Endodermal cell (in vitro differentiated cells): Measurements from ENCODE around the gene TREX2. TPM values are rescaled to one million over a fixed set of nuclear protein-coding genes. Genes with fewer than 3 reads are reported as not detected.

Experiments used
- DNase-seq: peaks from one replicate; pipeline ENCODE4 v3.0.0-alpha.2; 2017
- H3K27ac ChIP-seq: 2 replicates; pipeline ENCODE4 v1.5.1; 2013; ENCODE audit warnings: mild to moderate bottlenecking, low read depth, low read length, moderate library complexity
- H3K27me3 ChIP-seq: 2 replicates; pipeline ENCODE4 v1.6.1; 2013; ENCODE audit warnings: mild to moderate bottlenecking, low read length, moderate library complexity; ENCODE audit not compliant: insufficient read depth, control insufficient read depth, poor library complexity, severe bottlenecking
- H3K36me3 ChIP-seq: 2 replicates; pipeline ENCODE4 v1.7.0; 2013; ENCODE audit warnings: mild to moderate bottlenecking, low read length, moderate library complexity; ENCODE audit not compliant: control insufficient read depth, insufficient read depth
- H3K4me1 ChIP-seq: one replicate; pipeline ENCODE4 v1.7.0; 2013; ENCODE audit warnings: low read length; ENCODE audit not compliant: control insufficient read depth, insufficient read depth
- H3K4me3 ChIP-seq: 2 replicates; pipeline ENCODE4 v1.5.1; 2013; ENCODE audit warnings: mild to moderate bottlenecking, low read length, moderate library complexity
- H3K9ac ChIP-seq: 2 replicates; pipeline ENCODE4 v1.6.1; 2013; ENCODE audit warnings: mild to moderate bottlenecking, low read length, moderate library complexity; ENCODE audit not compliant: poor library complexity, severe bottlenecking; ENCODE audit errors: extremely low read depth
- H3K9me3 ChIP-seq: 2 replicates; pipeline ENCODE4 v1.6.1; 2013; ENCODE audit warnings: mild to moderate bottlenecking, low read length, moderate library complexity; ENCODE audit not compliant: control insufficient read depth
- H3K27ac Mint-ChIP-seq: 2 replicates; pipeline ENCODE4 v1.8.0; 2020; ENCODE audit warnings: mixed read lengths
- H3K27me3 Mint-ChIP-seq: 2 replicates; pipeline ENCODE4 v1.8.0; 2021; ENCODE audit warnings: mild to moderate bottlenecking, mixed read lengths; ENCODE audit not compliant: insufficient read depth
- H3K36me3 Mint-ChIP-seq: 2 replicates; pipeline ENCODE4 v1.8.0; 2020; ENCODE audit warnings: low read depth, mixed read lengths
- H3K4me1 Mint-ChIP-seq: 2 replicates; pipeline ENCODE4 v1.8.0; 2020; ENCODE audit warnings: mixed read lengths
- H3K4me3 Mint-ChIP-seq: 2 replicates; pipeline ENCODE4 v1.8.0; 2020; ENCODE audit warnings: mild to moderate bottlenecking, moderate library complexity, mixed read lengths
- H3K9me3 Mint-ChIP-seq: 2 replicates; pipeline ENCODE4 v1.8.0; 2020; ENCODE audit warnings: mild to moderate bottlenecking, mixed read lengths
- WGBS, 2 experiments: methylation state at CpG; one replicate each; pipeline versions ENCODE4 v1.1.5 to v1.1.7; 2013; ENCODE audit warnings: missing lambda C conversion rate in 2 of 2, mixed read lengths in 1 of 2; ENCODE audit not compliant: insufficient coverage in 1 of 2, insufficient read length in 1 of 2; 5-methylcytosine and 5-hydroxymethylcytosine counted together
- total RNA-seq, 2 donors: library from RNA; stranded (reverse); fragmentation: NEBNext Ultra II Directional in 1 of 2; extraction: Animal tissue kit (Norgen Biotek cat#: 25700) in 1 of 2; gene quantifications; 2 replicates in 1 of 2; 3 replicates in 1 of 2; pipeline ENCODE4 v1.2.1, GENCODE V29; 2021
- TF ChIP-seq, protein P1 (sequence below): fragments of 200-600 bp; sonication (generic); conservative IDR thresholded peaks from 2 replicates; pipeline ENCODE4 v1.5.0; 2021; ENCODE audit warnings: antibody characterized with exemption, mild to moderate bottlenecking

Gene TREX2
- total RNA-seq, 2 donors from 2014 or later: 0.35 to 0.70 TPM

DNA sequence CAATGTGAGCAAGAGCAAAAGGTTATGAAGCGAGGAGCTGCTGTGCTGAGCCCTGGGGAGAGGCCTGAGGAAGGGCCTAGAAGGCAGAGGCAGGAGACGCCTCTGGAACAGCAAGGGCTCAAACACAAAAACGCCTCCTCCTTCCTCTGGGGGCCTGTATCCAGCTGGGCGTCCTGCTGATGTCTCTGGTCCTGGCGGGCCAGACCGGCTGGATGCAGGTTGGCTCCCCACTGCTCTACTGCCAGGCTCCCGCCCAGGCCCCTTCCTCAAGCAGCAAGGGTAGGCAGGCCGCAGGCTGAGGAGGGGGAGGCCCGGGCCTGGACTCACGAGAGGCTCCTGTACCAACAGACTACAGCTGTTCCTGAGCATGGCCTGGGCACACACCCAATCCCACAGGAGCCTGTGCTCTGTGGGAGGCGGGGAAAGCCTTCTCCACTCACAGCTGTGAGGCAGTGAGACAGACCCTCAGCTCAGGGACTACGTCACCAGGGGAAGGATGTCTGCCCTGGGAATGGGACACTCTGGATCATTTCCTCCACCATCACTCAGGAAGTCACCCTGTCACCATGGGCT, 22.2 kb upstream of the TREX2 start:
- H3K4me3 ChIP-seq: no peak overlapping the region
- no peak overlapping the region for H3K4me3 Mint-ChIP-seq
- peaks cover 67% of the 10 kb centered on the region for H3K9me3 Mint-ChIP-seq
- H3K27me3 ChIP-seq: no peaks in the 10 kb centered on the region
- DNase-seq: no peak
- no peak overlapping the region for H3K27ac ChIP-seq
- H3K4me1 ChIP-seq: no peaks in the 10 kb centered on the region
- no peaks in the 10 kb centered on the region for H3K9me3 ChIP-seq
- TF ChIP-seq, protein P1, sequence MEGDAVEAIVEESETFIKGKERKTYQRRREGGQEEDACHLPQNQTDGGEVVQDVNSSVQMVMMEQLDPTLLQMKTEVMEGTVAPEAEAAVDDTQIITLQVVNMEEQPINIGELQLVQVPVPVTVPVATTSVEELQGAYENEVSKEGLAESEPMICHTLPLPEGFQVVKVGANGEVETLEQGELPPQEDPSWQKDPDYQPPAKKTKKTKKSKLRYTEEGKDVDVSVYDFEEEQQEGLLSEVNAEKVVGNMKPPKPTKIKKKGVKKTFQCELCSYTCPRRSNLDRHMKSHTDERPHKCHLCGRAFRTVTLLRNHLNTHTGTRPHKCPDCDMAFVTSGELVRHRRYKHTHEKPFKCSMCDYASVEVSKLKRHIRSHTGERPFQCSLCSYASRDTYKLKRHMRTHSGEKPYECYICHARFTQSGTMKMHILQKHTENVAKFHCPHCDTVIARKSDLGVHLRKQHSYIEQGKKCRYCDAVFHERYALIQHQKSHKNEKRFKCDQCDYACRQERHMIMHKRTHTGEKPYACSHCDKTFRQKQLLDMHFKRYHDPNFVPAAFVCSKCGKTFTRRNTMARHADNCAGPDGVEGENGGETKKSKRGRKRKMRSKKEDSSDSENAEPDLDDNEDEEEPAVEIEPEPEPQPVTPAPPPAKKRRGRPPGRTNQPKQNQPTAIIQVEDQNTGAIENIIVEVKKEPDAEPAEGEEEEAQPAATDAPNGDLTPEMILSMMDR: no peak
- 94% methylated on average over 10 of the region's 12 CpGs; no CpG with 5 or more reads in 1 of the 2 experiments for WGBS, 2 experiments
- H3K9ac ChIP-seq: no peak overlapping the region
- H3K4me1 Mint-ChIP-seq: no peaks in the 10 kb centered on the region
- no peaks in the 10 kb centered on the region for H3K27me3 Mint-ChIP-seq
- no peaks in the 10 kb centered on the region for H3K36me3 ChIP-seq
- H3K27ac Mint-ChIP-seq: no peak overlapping the region
- H3K36me3 Mint-ChIP-seq: peaks cover 3% of the 10 kb centered on the region

DNA sequence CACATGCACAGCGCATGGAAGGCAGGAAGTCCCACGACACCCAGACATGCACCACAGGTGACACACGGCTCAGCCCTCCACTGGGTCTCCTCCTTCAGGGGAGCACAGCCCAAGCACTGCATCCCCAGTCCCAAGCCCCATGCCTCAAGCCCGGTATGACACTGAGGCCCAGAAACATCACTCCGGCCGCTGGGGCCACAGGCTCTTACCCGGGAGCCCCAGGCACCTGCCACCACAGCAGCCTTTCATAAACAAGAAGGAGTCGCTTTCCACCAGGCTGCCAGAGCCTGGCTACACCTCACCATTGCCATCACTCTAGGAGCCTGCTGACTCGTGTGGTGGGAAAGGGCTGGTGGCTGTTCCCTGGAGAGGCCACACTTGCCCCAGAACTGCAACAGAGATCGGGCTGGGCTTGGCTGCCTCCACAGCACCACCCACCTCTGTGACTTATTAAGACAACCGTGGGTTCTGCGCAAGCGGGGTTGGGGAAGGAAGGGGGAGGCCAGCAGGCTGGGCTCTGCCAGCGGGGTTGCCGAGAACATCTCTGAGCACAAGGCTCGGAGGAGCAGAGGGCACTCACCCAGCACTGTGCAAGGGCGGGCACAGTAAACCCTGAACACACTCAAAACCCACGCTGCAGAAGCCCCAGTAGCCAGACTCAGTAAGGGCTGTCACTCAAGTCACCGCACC, 20.0 kb upstream of the TREX2 start:
- no peaks in the 10 kb centered on the region for H3K36me3 ChIP-seq
- H3K36me3 Mint-ChIP-seq: peaks cover 3% of the 10 kb centered on the region

DNA sequence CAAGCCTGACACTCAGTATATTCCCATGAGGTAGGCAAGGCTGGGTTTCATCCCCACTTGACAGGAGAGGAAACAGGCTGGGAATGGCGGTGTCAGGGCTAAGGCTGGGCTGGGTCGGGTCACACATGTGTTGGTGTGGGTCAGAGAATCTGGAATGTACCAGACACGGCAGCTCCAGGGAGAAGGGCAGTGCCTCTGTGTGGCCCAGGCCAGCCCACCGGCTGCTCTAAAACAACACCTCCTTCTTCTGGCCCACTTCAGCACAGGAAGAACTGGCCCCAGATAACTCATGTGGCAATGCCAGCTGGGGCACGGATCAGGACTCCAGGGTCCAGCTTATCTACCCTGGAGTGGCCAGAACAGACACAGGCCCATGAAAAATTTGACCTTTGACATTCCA, 18.3 kb upstream of the TREX2 start:
- H3K4me1 Mint-ChIP-seq: no peaks in the 10 kb centered on the region
- TF ChIP-seq, protein P1: no peak
- WGBS, 2 experiments: 82% methylated on average over 4 of the region's 5 CpGs; no CpG with 5 or more reads in 1 of the 2 experiments
- H3K27me3 Mint-ChIP-seq: no peaks in the 10 kb centered on the region
- Histone ChIP-seq H3K27ac (no peak overlapping the region), H3K4me1 (no peaks in the 10 kb centered on the region), H3K4me3 (no peak overlapping the region), H3K36me3 (no peaks in the 10 kb centered on the region), H3K9ac (no peak overlapping the region), H3K27me3 (no peaks in the 10 kb centered on the region), H3K9me3 (no peaks in the 10 kb centered on the region)
- peaks cover 5% of the 10 kb centered on the region for H3K36me3 Mint-ChIP-seq
- DNase-seq: no peak
- no peak overlapping the region for H3K4me3 Mint-ChIP-seq
- H3K27ac Mint-ChIP-seq: no peak overlapping the region
- H3K9me3 Mint-ChIP-seq: peaks cover 77% of the 10 kb centered on the region

More for the DNA sequence above, 20.0 kb upstream of the TREX2 start:
- H3K9me3 Mint-ChIP-seq: peaks cover 72% of the 10 kb centered on the region
- Histone ChIP-seq H3K27ac (no peak overlapping the region), H3K27me3 (no peaks in the 10 kb centered on the region), H3K9me3 (no peaks in the 10 kb centered on the region), H3K9ac (no peak overlapping the region), H3K4me1 (no peaks in the 10 kb centered on the region), H3K4me3 (no peak overlapping the region)
- no peak overlapping the region for H3K4me3 Mint-ChIP-seq
- no peak for DNase-seq
- no peak overlapping the region for H3K27ac Mint-ChIP-seq
- H3K4me1 Mint-ChIP-seq: no peaks in the 10 kb centered on the region
- WGBS, 2 experiments: 93% methylated on average over 18 of the region's 19 CpGs; no CpG with 5 or more reads in 1 of the 2 experiments
- no peaks in the 10 kb centered on the region for H3K27me3 Mint-ChIP-seq
- TF ChIP-seq, protein P1: no peak
